GM19468 (cell line): ENCODE data around the gene NCOR2.

Experiments used
- ATAC-seq: cut with Tn5 transposase; IDR thresholded peaks from one replicate; pipeline ENCODE4 v1.9.1; 2021; ENCODE audit warnings: mild to moderate bottlenecking, moderate library complexity, moderate number of reproducible peaks; ENCODE audit not compliant: unreplicated experiment; ENCODE audit errors: extremely low read depth

The NCOR2 gene

GRCh38 chr12:124578445-124578844 lies 11.0 kb upstream of the NCOR2 start:
- ATAC-seq: no peak

- ATAC-seq: no peak
These were observed 10.6 kb upstream of the NCOR2 start for GRCh38 chr12:124577986-124578385.

GRCh38 chr12:124577374-124577773 lies 10.0 kb upstream of the NCOR2 start:
- ATAC-seq: no peak

GRCh38 chr12:124576061-124576650 lies 8.7 kb upstream of the NCOR2 start:
- ATAC-seq: no peak

- ATAC-seq: no peak
These were observed 6.7 kb upstream of the NCOR2 start for GRCh38 chr12:124573839-124574786.

- no peak for ATAC-seq
These were observed 4.1 kb upstream of the NCOR2 start for GRCh38 chr12:124571556-124571955.

GRCh38 chr12:124570810-124571209 lies 3.4 kb upstream of the NCOR2 start:
- no peak for ATAC-seq

- no peak for ATAC-seq
These were observed 2.1 kb upstream of the NCOR2 start for GRCh38 chr12:124569375-124570148.

- no peak for ATAC-seq
These were observed 1.3 kb upstream of the NCOR2 start for GRCh38 chr12:124568431-124569374.

GRCh38 chr12:124567673-124568373 lies 411 bp upstream of the NCOR2 start:
- peak; percentile 44 for ATAC-seq

GRCh38 chr12:124566161-124566996 lies 1.0 kb downstream of the NCOR2 start:
- no peak for ATAC-seq

- no peak for ATAC-seq
These were observed 1.7 kb downstream of the NCOR2 start for GRCh38 chr12:124565656-124566160.

GRCh38 chr12:124564971-124565491 lies 2.4 kb downstream of the NCOR2 start:
- no peak for ATAC-seq

GRCh38 chr12:124564232-124564958 lies 3.0 kb downstream of the NCOR2 start:
- ATAC-seq: no peak

GRCh38 chr12:124563809-124564208 lies 3.6 kb downstream of the NCOR2 start:
- ATAC-seq: no peak

- ATAC-seq: no peak
These were observed 4.0 kb downstream of the NCOR2 start for GRCh38 chr12:124563401-124563800.

GRCh38 chr12:124562796-124563181 lies 4.6 kb downstream of the NCOR2 start:
- ATAC-seq: no peak
